ENCODE measurements around the gene ADAMTSL1. TPM values are rescaled to one million over a fixed set of nuclear protein-coding genes. Genes with fewer than 3 reads are reported as not detected.

ADAMTSL1 gene
- total RNA-seq, 1 experiment from 2014 or later = 1.2 TPM

DNA sequence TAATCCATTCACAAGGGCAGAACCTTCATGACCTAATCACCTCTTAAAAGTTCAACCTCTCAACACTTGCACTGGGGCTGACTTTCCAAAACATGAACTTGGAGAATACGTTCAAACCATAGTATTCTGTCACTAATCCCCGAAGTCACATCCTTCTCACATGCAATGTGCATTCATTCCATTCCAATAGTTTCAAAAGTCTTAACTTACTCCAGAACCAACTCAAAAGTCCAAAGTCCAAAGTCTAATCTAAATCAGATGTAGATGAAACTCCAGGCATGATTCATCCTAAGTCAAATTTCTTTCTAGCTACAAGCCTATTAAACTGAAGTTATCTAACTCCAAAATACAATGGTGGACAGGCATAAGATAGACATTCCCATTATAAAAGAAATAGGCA is 21.7 kb upstream of the ADAMTSL1 start:
- no CpG with 5 or more reads among the region's 2 CpGs for WGBS (ENCODE audit: extremely low coverage, insufficient read length, low lambda C conversion rate)
- Histone ChIP-seq H3K79me1 (ENCODE audit: insufficient read depth, low read depth, low read length, poor library complexity, severe bottlenecking) (no peaks in the 10 kb centered on the region), H3K14ac (ENCODE audit: insufficient read depth, low read length) (no peak overlapping the region), H2BK120ac (ENCODE audit: low read depth, low read length, poor library complexity, severe bottlenecking) (no peak overlapping the region), H3K27me3 (ENCODE audit: insufficient read depth, low read length) (no peaks in the 10 kb centered on the region), H3K56ac (ENCODE audit: insufficient read length, low read depth, low read length) (no peak overlapping the region), H4K20me1 (ENCODE audit: control insufficient read depth, insufficient read depth, insufficient read length) (no peaks in the 10 kb centered on the region), H3K9ac (ENCODE audit: extremely low read depth, insufficient read length, low read length) (no peak overlapping the region), H2BK15ac (ENCODE audit: low read depth, low read length) (no peak overlapping the region), H4K8ac (replicated peaks; ENCODE audit: insufficient read length, low read depth, low read length) (no peak overlapping the region), H2BK20ac (ENCODE audit: low read depth, low read length, poor library complexity, severe bottlenecking) (no peak overlapping the region), H4K91ac (ENCODE audit: insufficient read length, low read depth, low read length) (no peak overlapping the region), H3K18ac (ENCODE audit: insufficient read length, low read depth, low read length) (no peak overlapping the region), H3T11ph (ENCODE audit: low read length) (no peak overlapping the region), H3K4me2 (ENCODE audit: insufficient read depth, insufficient read length, low read length) (no peak overlapping the region), H4K5ac (ENCODE audit: insufficient read length, low read depth, low read length) (no peak overlapping the region), H3K23me2 (ENCODE audit: insufficient read length, low read depth, low read length, poor library complexity, severe bottlenecking) (no peaks in the 10 kb centered on the region), H3K9me3 (ENCODE audit: control insufficient read depth, low read depth, low read length) (no peaks in the 10 kb centered on the region), H3K4ac (ENCODE audit: low read depth, low read length) (no peak overlapping the region), H3K23ac (ENCODE audit: insufficient read length, low read depth, low read length) (no peak overlapping the region), H2BK5ac (ENCODE audit: insufficient read length, low read length) (no peak overlapping the region), H2AK5ac (ENCODE audit: insufficient read length, low read length) (no peak overlapping the region), H3K79me2 (ENCODE audit: insufficient read depth, low read length) (no peaks in the 10 kb centered on the region), H3K4me1 (ENCODE audit: insufficient read depth, low read length) (no peaks in the 10 kb centered on the region), H3K27ac (ENCODE audit: insufficient read length, low read depth, low read length) (no peak overlapping the region), H2AFZ (ENCODE audit: low read length) (no peak overlapping the region), H2BK12ac (ENCODE audit: insufficient read length, low read depth, low read length) (no peak overlapping the region)
- H3K4me3 Mint-ChIP-seq = no peak overlapping the region
- no peaks in the 10 kb centered on the region for H3K36me3 Mint-ChIP-seq (ENCODE audit: insufficient read depth in 1 of 3, low read depth in 3 of 3)
- TF ChIP-seq, protein P1, sequence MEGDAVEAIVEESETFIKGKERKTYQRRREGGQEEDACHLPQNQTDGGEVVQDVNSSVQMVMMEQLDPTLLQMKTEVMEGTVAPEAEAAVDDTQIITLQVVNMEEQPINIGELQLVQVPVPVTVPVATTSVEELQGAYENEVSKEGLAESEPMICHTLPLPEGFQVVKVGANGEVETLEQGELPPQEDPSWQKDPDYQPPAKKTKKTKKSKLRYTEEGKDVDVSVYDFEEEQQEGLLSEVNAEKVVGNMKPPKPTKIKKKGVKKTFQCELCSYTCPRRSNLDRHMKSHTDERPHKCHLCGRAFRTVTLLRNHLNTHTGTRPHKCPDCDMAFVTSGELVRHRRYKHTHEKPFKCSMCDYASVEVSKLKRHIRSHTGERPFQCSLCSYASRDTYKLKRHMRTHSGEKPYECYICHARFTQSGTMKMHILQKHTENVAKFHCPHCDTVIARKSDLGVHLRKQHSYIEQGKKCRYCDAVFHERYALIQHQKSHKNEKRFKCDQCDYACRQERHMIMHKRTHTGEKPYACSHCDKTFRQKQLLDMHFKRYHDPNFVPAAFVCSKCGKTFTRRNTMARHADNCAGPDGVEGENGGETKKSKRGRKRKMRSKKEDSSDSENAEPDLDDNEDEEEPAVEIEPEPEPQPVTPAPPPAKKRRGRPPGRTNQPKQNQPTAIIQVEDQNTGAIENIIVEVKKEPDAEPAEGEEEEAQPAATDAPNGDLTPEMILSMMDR (conservative IDR thresholded peaks at IDR 0.05) = no peak
- H3K27me3 Mint-ChIP-seq (ENCODE audit: low read depth) = no peaks in the 10 kb centered on the region
- no peaks in the 10 kb centered on the region for H3K9me3 Mint-ChIP-seq
- H3K4me1 Mint-ChIP-seq = no peaks in the 10 kb centered on the region
- no peak for DNase-seq
- no peak overlapping the region for H3K27ac Mint-ChIP-seq

All from H9 (cell line).